Vagina (tissue), 2 donors: ENCODE data around the gene NACC2.

Experiments used
- CTCF ChIP-seq, 3 experiments: fragments of 450-650 bp in 2 of 3; fragments of 200-600 bp in 1 of 3; sonication (generic) in 1 of 3; IDR thresholded peaks; one replicate each; pipeline ENCODE4 v1.5.1; 2017 to 2019; ENCODE audit warnings: antibody characterized with exemption in 3 of 3, mild to moderate bottlenecking in 2 of 3, moderate library complexity in 2 of 3
- POLR2A ChIP-seq, 2 donors: fragments of 450-650 bp; IDR thresholded peaks; one replicate each; pipeline ENCODE4 v1.6.1; 2017; ENCODE audit warnings: antibody characterized with exemption in 2 of 2, mild to moderate bottlenecking in 2 of 2, moderate library complexity in 2 of 2
- POLR2AphosphoS5 ChIP-seq, 2 donors: sonication (generic); formaldehyde crosslinking; IDR thresholded peaks; one replicate each; pipeline ENCODE4 v1.9.0; 2017; ENCODE audit warnings: antibody characterized with exemption in 2 of 2, mild to moderate bottlenecking in 2 of 2, low read depth in 1 of 2; ENCODE audit not compliant: insufficient read depth in 1 of 2

- TF ChIP-seq CTCF (IDR thresholded peaks at IDR 0.05) (no peak), POLR2A (IDR thresholded peaks at IDR 0.05) (no peak), POLR2AphosphoS5 (IDR thresholded peaks at IDR 0.05; ENCODE audit: insufficient read depth in 1 of 2, low read depth in 1 of 2) (no peak)
Observed at GRCh38 chr9:136120438-136120844, 25.4 kb upstream of the NACC2 start.
